GM23338 (cell line): ENCODE results near the gene SSU72. TPM values are rescaled to one million over a fixed set of nuclear protein-coding genes. Genes with fewer than 3 reads are reported as not detected.

Experiments used
- ATAC-seq: fragments of 200-7000 bp; cut with Tn5 transposase; 3 replicates; pipeline ENCODE4 v1.9.1; 2020
- DNase-seq: peaks from one replicate; pipeline ENCODE4 v3.0.0-alpha.2; 2015; ENCODE audit warnings: low spot score
- H2AFZ ChIP-seq: fragments of 200-600 bp; sonication (generic); 2 replicates; pipeline ENCODE4 v1.8.0; 2016; ENCODE audit warnings: antibody characterized with exemption, mild to moderate bottlenecking, moderate library complexity
- H3F3A ChIP-seq: fragments of 200-600 bp; sonication (generic); replicated peaks from 2 replicates; pipeline ENCODE4 v1.8.0; 2017; ENCODE audit warnings: antibody characterized with exemption, mixed run types, low read depth
- H3K27ac ChIP-seq: fragments of 200-600 bp; sonication (generic); 2 replicates; pipeline ENCODE4 v1.6.1; 2016; ENCODE audit warnings: low read depth
- H3K27me3 ChIP-seq: fragments of 200-600 bp; sonication (generic); 2 replicates; pipeline ENCODE4 v1.8.0; 2016; ENCODE audit warnings: mild to moderate bottlenecking, mixed run types, moderate library complexity; ENCODE audit not compliant: insufficient read depth
- H3K36me3 ChIP-seq: fragments of 200-600 bp; sonication (generic); 2 replicates; pipeline ENCODE4 v1.8.0; 2016; ENCODE audit warnings: mild to moderate bottlenecking; ENCODE audit not compliant: insufficient read depth
- H3K4me1 ChIP-seq: fragments of 200-600 bp; sonication (generic); 2 replicates; pipeline ENCODE4 v1.8.0; 2016; ENCODE audit warnings: mild to moderate bottlenecking, moderate library complexity; ENCODE audit not compliant: insufficient read depth
- H3K4me2 ChIP-seq: fragments of 200-600 bp; sonication (generic); 2 replicates; pipeline ENCODE4 v1.7.1; 2017; ENCODE audit warnings: mixed run types
- H3K4me3 ChIP-seq: fragments of 200-600 bp; sonication (generic); 2 replicates; pipeline ENCODE4 v1.6.1; 2016; ENCODE audit warnings: mixed run types
- H3K79me2 ChIP-seq: fragments of 200-600 bp; sonication (generic); replicated peaks from 2 replicates; pipeline ENCODE4 v1.8.0; 2017; ENCODE audit warnings: mild to moderate bottlenecking; ENCODE audit not compliant: insufficient read depth
- H3K9me2 ChIP-seq: fragments of 200-600 bp; sonication (generic); 2 replicates; pipeline ENCODE4 v1.8.0; 2017; ENCODE audit not compliant: insufficient read depth
- H4K20me1 ChIP-seq: fragments of 200-600 bp; sonication (generic); replicated peaks from 2 replicates; pipeline ENCODE4 v1.8.0; 2017; ENCODE audit warnings: mild to moderate bottlenecking; ENCODE audit not compliant: insufficient read depth
- H3K27ac Mint-ChIP-seq: 2 replicates; pipeline ENCODE4 v1.8.0; 2020; ENCODE audit warnings: inconsistent platforms, mild to moderate bottlenecking, moderate library complexity, mixed read lengths
- H3K27me3 Mint-ChIP-seq: 3 replicates; pipeline ENCODE4 v1.8.0; 2022; ENCODE audit warnings: low read depth, mild to moderate bottlenecking, moderate library complexity, mixed read lengths, inconsistent platforms; ENCODE audit not compliant: insufficient read depth, poor library complexity
- H3K36me3 Mint-ChIP-seq: 3 replicates; pipeline ENCODE4 v1.8.0; 2021; ENCODE audit warnings: low read depth, mild to moderate bottlenecking, inconsistent platforms, moderate library complexity, mixed read lengths
- H3K4me1 Mint-ChIP-seq: 3 replicates; pipeline ENCODE4 v1.8.0; 2020; ENCODE audit warnings: mild to moderate bottlenecking, inconsistent platforms, mixed read lengths
- H3K4me3 Mint-ChIP-seq: 3 replicates; pipeline ENCODE4 v1.8.0; 2021; ENCODE audit warnings: moderate library complexity, mild to moderate bottlenecking, inconsistent platforms, mixed read lengths
- H3K9me3 Mint-ChIP-seq: 3 replicates; pipeline ENCODE4 v1.8.0; 2020; ENCODE audit warnings: moderate library complexity, mild to moderate bottlenecking, inconsistent platforms, mixed read lengths
- CREB1 ChIP-seq: fragments of 250-450 bp; sonication (Bioruptor Pico); IDR thresholded peaks from 2 replicates; pipeline ENCODE4 v1.5.0; 2020; ENCODE audit warnings: low read depth, mild to moderate bottlenecking, moderate library complexity
- STAT1 ChIP-seq: IDR thresholded peaks from one replicate; pipeline ENCODE4 v1.6.1; 2016; ENCODE audit warnings: antibody characterized with exemption; ENCODE audit not compliant: unreplicated experiment
- ZNF331 ChIP-seq: fragments of 250-450 bp; sonication (Bioruptor Pico); IDR thresholded peaks from 2 replicates; pipeline ENCODE4 v1.5.0; 2020; ENCODE audit warnings: low read depth, mild to moderate bottlenecking, moderate library complexity
- ZNF462 ChIP-seq: fragments of 250-450 bp; sonication (Bioruptor Pico); IDR thresholded peaks from 2 replicates; pipeline ENCODE4 v1.5.0; 2020; ENCODE audit warnings: mild to moderate bottlenecking, moderate library complexity
- polyA plus RNA-seq: library from polyadenylated mRNA; unstranded; fragments of >200 nt; fragmentation: Nextera tagmentation; extraction: Ambion mirVana; gene quantifications from 2 replicates; pipeline ENCODE4 v1.2.1, GENCODE V29; 2016
- total RNA-seq: library from RNA; depleted of rRNA; stranded (reverse); fragments of >200 nt; shearing (Covaris generic); gene quantifications from 2 replicates; pipeline ENCODE4 v1.2.3, GENCODE V29; 2014

SSU72 gene
- total and polyA plus RNA-seq, 2 experiments from 2014 or later: 148 to 248 TPM

- TF ChIP-seq ZNF462 (CRISPR knock-in tag) (no peak), CREB1 (CRISPR knock-in tag) (no peak)
These were observed 35.7 kb downstream of the SSU72 start (continued) for GRCh38 chr1:1538989-1539309.

GRCh38 chr1:1538334-1538733, 36.3 kb downstream of the SSU72 start:
- no peaks in the 10 kb centered on the region; the same call in 1 of the 2 replicates for H3K4me1 ChIP-seq
- H3K27me3 Mint-ChIP-seq: peaks cover 15% of the 10 kb centered on the region
- H3K27me3 ChIP-seq: no peaks in the 10 kb centered on the region
- no peak for TF ChIP-seq ZNF462 (CRISPR knock-in tag)
- no peak for TF ChIP-seq ZNF331 (CRISPR knock-in tag)
- no peak for TF ChIP-seq STAT1
- no peaks in the 10 kb centered on the region for H3K79me2 ChIP-seq
- no peaks in the 10 kb centered on the region for H3K36me3 ChIP-seq
- H3F3A ChIP-seq: peaks cover 24% of the 10 kb centered on the region
- H2AFZ ChIP-seq: no peak overlapping the region
- H3K9me2 ChIP-seq: no peaks in the 10 kb centered on the region
- no peak overlapping the region for H3K27ac ChIP-seq
- H3K27ac Mint-ChIP-seq: 0 out of 2 replicates have a peak overlapping the region, but pooled peaks have one; percentile 28
- ATAC-seq: no peak
- no peaks in the 10 kb centered on the region for H3K9me3 Mint-ChIP-seq
- no peak overlapping the region; the same call in 1 of the 2 replicates for H3K4me2 ChIP-seq
- peaks cover 22% of the 10 kb centered on the region for H3K36me3 Mint-ChIP-seq
- peaks cover 8% of the 10 kb centered on the region for H3K4me1 Mint-ChIP-seq
- H3K4me3 Mint-ChIP-seq: peak overlapping the region; percentile 73
- DNase-seq: no peak
- H4K20me1 ChIP-seq: peaks cover 4% of the 10 kb centered on the region; the same call in 1 of the 2 replicates
- no peak overlapping the region for H3K4me3 ChIP-seq
